HG03139 (cell line): Measurements from ENCODE around the gene GRK1.
"Not testable (repeated sequence)": the region's sequence is repeated elsewhere in the genome, so short reads cannot be mapped to it uniquely, and the experiment has no call there.

Experiments used
- ATAC-seq: cut with Tn5 transposase; IDR thresholded peaks from one replicate; pipeline ENCODE4 v1.9.1; 2021; ENCODE audit not compliant: unreplicated experiment

Gene GRK1

GRCh38 chr13:113742000-113742441 lies 75.0 kb downstream of the GRK1 start:
- no peak for ATAC-seq

GRCh38 chr13:113742445-113743120 lies 75.6 kb downstream of the GRK1 start:
- no peak for ATAC-seq

- ATAC-seq = no peak
Observed at GRCh38 chr13:113743366-113744195, 76.6 kb downstream of the GRK1 start.

GRCh38 chr13:113744197-113745000 lies 77.4 kb downstream of the GRK1 start:
- no peak for ATAC-seq

- ATAC-seq = no peak
Observed at GRCh38 chr13:113745059-113745458, 78.0 kb downstream of the GRK1 start.

GRCh38 chr13:113745500-113746142 lies 78.6 kb downstream of the GRK1 start:
- ATAC-seq = not testable (repeated sequence)

- ATAC-seq = no peak
Observed at GRCh38 chr13:113746143-113746525, 79.1 kb downstream of the GRK1 start.

GRCh38 chr13:113746671-113747070 lies 79.7 kb downstream of the GRK1 start:
- ATAC-seq = no peak

- no peak for ATAC-seq
Observed at GRCh38 chr13:113747291-113747833, 80.3 kb downstream of the GRK1 start.

- ATAC-seq = no peak
Observed at GRCh38 chr13:113748101-113748861, 81.3 kb downstream of the GRK1 start.

- ATAC-seq = no peak
Observed at GRCh38 chr13:113748862-113749451, 81.9 kb downstream of the GRK1 start.

- ATAC-seq = no peak
Observed at GRCh38 chr13:113749507-113749906, 82.5 kb downstream of the GRK1 start.

GRCh38 chr13:113749967-113750366 lies 82.9 kb downstream of the GRK1 start:
- no peak for ATAC-seq

GRCh38 chr13:113750554-113751399 lies 83.8 kb downstream of the GRK1 start:
- no peak for ATAC-seq

- no peak for ATAC-seq
Observed at GRCh38 chr13:113751491-113751890, 84.5 kb downstream of the GRK1 start.

GRCh38 chr13:113752211-113752986 lies 85.4 kb downstream of the GRK1 start:
- ATAC-seq = not testable (repeated sequence)

- no peak for ATAC-seq
Observed at GRCh38 chr13:113753171-113753570, 86.2 kb downstream of the GRK1 start.

GRCh38 chr13:113754242-113754641 lies 87.2 kb downstream of the GRK1 start:
- no peak for ATAC-seq
